RWPE2 (cell line): ENCODE results near the gene SPIN1.

ENCODE experiments used
- ATAC-seq: fragments of 200-7000 bp; cut with Tn5 transposase; 3 replicates; pipeline ENCODE4 v1.9.1; 2021; ENCODE audit warnings: low read depth
- DNase-seq: peaks from one replicate; pipeline ENCODE4 v3.0.0-alpha.2; 2020; ENCODE audit warnings: low spot score
- H3K27ac ChIP-seq: fragments of 450-650 bp; 2 replicates; pipeline ENCODE4 v1.5.1; 2017; ENCODE audit warnings: mild to moderate bottlenecking; ENCODE audit not compliant: poor library complexity, severe bottlenecking
- H3K27me3 ChIP-seq: fragments of 250-450 bp; sonication (Bioruptor Pico); 2 replicates; pipeline ENCODE4 v1.5.1; 2021; ENCODE audit warnings: mild to moderate bottlenecking, moderate library complexity; ENCODE audit not compliant: insufficient read depth, poor library complexity, severe bottlenecking
- H3K36me3 ChIP-seq: fragments of 250-450 bp; sonication (Bioruptor Pico); 2 replicates; pipeline ENCODE4 v1.5.1; 2020; ENCODE audit warnings: low read depth, mild to moderate bottlenecking, moderate library complexity
- H3K4me1 ChIP-seq: fragments of 250-450 bp; sonication (Bioruptor Pico); 2 replicates; pipeline ENCODE4 v1.5.1; 2021; ENCODE audit warnings: mild to moderate bottlenecking, moderate library complexity; ENCODE audit not compliant: insufficient read depth, poor library complexity, severe bottlenecking
- H3K4me3 ChIP-seq: fragments of 250-450 bp; sonication (Bioruptor Pico); 2 replicates; pipeline ENCODE4 v1.5.1; 2021; ENCODE audit warnings: mild to moderate bottlenecking, moderate library complexity; ENCODE audit not compliant: severe bottlenecking
- H3K9me3 ChIP-seq: fragments of 250-450 bp; sonication (Bioruptor Pico); 2 replicates; pipeline ENCODE4 v1.5.1; 2021; ENCODE audit warnings: mild to moderate bottlenecking, moderate library complexity; ENCODE audit not compliant: severe bottlenecking
- TF ChIP-seq, protein P1 (sequence below): fragments of 450-650 bp; IDR thresholded peaks from one replicate; pipeline ENCODE4 v1.5.1; 2017; ENCODE audit warnings: mild to moderate bottlenecking, moderate library complexity; ENCODE audit not compliant: poor library complexity, severe bottlenecking

Gene SPIN1

DNA sequence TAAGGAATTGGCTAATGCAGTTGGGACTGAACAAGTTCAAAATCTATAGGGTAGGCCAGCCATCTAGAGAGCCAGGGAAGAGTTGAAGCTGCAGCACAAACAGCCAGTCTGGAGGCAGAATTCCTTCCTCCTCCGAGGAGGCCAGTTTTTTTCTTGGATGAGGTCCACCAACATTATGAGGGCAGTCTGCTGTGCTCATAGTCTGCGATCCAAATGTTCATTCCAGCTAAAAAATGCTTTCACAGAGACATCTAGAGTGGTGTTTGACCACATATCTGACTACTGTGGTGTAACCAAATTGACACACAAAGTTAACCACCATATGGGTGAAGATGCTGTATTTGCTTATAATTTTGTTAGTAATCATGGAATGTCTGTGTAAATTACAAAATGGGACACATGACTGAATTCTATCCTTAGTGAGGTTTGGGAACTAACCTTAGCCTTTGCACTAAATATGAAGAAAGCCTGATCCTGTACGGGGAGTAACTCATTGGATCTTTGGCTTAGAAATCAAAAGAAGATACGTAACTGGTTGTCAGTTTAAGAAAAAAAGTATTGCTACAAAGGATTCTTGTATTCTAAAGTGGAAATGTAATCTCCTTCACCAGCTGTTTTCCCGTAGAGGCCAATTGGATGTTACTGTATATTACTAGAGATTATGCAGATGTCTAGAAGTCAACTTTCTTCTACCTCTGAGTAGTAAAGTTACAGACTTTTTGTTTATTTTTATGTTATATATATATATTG lies 70.6 kb downstream of the SPIN1 start:
- H3K4me3 ChIP-seq: no peak overlapping the region
- DNase-seq (no peak), ATAC-seq (no peak)
- H3K27me3 ChIP-seq: no peaks in the 10 kb centered on the region
- H3K27ac ChIP-seq: no peak overlapping the region
- peaks cover 45% of the 10 kb centered on the region for H3K4me1 ChIP-seq
- H3K9me3 ChIP-seq: no peaks in the 10 kb centered on the region
- TF ChIP-seq, protein P1, sequence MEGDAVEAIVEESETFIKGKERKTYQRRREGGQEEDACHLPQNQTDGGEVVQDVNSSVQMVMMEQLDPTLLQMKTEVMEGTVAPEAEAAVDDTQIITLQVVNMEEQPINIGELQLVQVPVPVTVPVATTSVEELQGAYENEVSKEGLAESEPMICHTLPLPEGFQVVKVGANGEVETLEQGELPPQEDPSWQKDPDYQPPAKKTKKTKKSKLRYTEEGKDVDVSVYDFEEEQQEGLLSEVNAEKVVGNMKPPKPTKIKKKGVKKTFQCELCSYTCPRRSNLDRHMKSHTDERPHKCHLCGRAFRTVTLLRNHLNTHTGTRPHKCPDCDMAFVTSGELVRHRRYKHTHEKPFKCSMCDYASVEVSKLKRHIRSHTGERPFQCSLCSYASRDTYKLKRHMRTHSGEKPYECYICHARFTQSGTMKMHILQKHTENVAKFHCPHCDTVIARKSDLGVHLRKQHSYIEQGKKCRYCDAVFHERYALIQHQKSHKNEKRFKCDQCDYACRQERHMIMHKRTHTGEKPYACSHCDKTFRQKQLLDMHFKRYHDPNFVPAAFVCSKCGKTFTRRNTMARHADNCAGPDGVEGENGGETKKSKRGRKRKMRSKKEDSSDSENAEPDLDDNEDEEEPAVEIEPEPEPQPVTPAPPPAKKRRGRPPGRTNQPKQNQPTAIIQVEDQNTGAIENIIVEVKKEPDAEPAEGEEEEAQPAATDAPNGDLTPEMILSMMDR: no peak
- H3K36me3 ChIP-seq: peaks cover 53% of the 10 kb centered on the region

DNA sequence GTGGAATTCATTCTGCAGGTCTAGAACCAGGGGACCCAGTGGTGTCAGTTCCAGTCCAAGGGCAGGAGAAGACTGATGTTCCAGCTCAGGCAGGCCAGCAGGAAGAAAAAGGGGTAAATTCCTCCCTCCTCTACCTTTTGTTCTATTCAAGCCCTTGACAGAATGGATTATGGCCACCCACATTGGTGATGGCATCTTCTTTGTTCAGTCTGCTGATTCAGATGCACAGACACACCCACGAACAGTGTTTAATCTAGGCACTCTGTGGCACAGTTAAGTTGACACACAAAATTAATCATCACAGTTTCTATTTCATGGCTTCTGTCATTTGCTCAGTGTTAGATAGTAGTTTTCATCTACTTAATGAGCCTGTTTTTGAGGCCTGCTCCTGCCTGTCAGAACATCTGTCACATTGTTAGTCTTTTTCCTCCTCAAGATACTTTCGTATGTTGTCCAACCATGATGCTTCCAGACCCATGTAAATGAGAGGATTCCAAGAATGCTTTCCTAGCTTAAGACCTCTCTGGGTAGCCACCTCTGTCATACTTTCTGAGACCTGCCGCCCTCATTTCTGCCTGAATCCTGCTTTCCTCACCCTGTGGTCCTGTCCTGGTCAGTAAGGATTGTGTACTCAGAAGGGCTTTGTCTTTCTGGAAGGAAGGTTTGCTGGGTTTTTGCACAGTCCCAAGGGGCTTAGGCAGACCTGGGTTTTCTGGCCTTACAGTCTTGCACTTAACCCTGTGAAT lies 72.5 kb downstream of the SPIN1 start:
- TF ChIP-seq, protein P1: no peak
- Histone ChIP-seq H3K4me1 (peaks cover 64% of the 10 kb centered on the region), H3K4me3 (no peak overlapping the region), H3K36me3 (peaks cover 46% of the 10 kb centered on the region), H3K9me3 (no peaks in the 10 kb centered on the region), H3K27me3 (no peaks in the 10 kb centered on the region), H3K27ac (peak overlapping the region; percentile 86)
- ATAC-seq: peak; percentile 20; the same call in 1 of the 3 replicates
- no peak for DNase-seq

DNA sequence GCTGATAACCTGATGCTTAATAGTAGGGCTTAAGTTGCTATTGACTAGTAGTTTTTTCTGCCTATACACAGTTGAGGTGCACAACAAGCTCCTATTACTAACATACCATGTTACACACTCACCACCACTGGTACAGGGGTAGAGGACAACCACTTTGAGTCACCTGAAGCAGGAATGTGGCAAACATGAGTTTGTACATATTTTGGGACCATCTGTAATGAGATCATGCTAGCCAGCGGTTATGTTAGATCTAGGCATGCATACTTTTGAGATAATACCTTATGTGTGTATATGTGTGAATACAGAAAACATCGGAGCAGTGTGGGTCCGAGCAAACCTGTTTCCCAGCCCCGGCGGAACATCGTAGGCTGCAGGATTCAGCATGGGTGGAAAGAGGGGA lies 73.9 kb downstream of the SPIN1 start:
- DNase-seq (no peak), ATAC-seq (peak; percentile 87)
- H3K27me3 ChIP-seq: no peaks in the 10 kb centered on the region
- peaks cover 72% of the 10 kb centered on the region for H3K4me1 ChIP-seq
- H3K9me3 ChIP-seq: no peaks in the 10 kb centered on the region
- H3K36me3 ChIP-seq: peaks cover 39% of the 10 kb centered on the region
- H3K27ac ChIP-seq: peak overlapping the region; percentile 86
- no peak overlapping the region for H3K4me3 ChIP-seq
- TF ChIP-seq, protein P1: no peak

DNA sequence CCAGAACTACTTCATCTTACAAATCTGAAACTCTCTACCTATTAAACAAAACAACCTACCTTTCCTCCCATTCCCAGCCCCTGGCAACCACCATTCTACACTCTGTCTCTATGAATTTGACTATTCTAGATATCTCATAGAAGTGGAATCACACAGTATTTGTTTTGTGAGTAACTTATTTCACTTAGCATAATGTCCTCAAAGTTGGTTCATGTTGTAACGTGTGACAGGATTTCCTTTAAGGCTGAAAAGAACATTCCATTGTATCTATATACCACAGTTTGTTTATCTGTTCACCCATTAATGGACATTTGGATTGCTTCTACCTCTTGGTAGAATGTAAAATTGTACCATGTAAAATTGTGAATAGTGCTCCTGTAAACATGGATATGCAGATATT lies 76.6 kb downstream of the SPIN1 start:
- peaks cover 57% of the 10 kb centered on the region for H3K36me3 ChIP-seq
- ATAC-seq: peak; percentile 78

More for the DNA sequence above, 76.6 kb downstream of the SPIN1 start:
- TF ChIP-seq, protein P1: no peak
- Histone ChIP-seq H3K27me3 (no peaks in the 10 kb centered on the region), H3K9me3 (no peaks in the 10 kb centered on the region), H3K4me3 (no peak overlapping the region), H3K4me1 (peaks cover 67% of the 10 kb centered on the region), H3K27ac (peak overlapping the region; percentile 86)
- no peak for DNase-seq
